OCI-LY3 (cell line): Measurements from ENCODE around the gene KRTAP9-6.
A peak's percentile ranks its signal among the peaks of the same experiment; 100 is the strongest.
"Not testable (repeated sequence)": the region's sequence is repeated elsewhere in the genome, so short reads cannot be mapped to it uniquely, and the experiment has no call there.

Experiments used
- H2AFZ ChIP-seq: fragments of 200-600, 300-600 bp; shearing (Covaris generic); 2 replicates; pipeline ENCODE4 v1.6.0; 2014; ENCODE audit warnings: antibody characterized with exemption, low read depth, low read length
- H3K27ac ChIP-seq: fragments of 200-600, 300-600 bp; sonication (generic); 2 replicates; pipeline ENCODE4 v1.5.1; 2014; ENCODE audit warnings: mild to moderate bottlenecking, low read length, moderate library complexity, mixed read lengths
- H3K27me3 ChIP-seq: fragments of 200-600, 300-600 bp; sonication (generic); 2 replicates; pipeline ENCODE4 v1.6.1; 2014; ENCODE audit warnings: low read depth, low read length, mixed read lengths
- H3K36me3 ChIP-seq: fragments of 200-600, 300-600 bp; sonication (generic); replicated peaks from 2 replicates; pipeline ENCODE3; 2014; ENCODE audit warnings: low read depth, low read length, mixed read lengths
- H3K4me1 ChIP-seq: fragments of 300-600, 200-600 bp; sonication (generic); 2 replicates; pipeline ENCODE4 v1.6.1; 2014; ENCODE audit warnings: low read length, mixed read lengths
- H3K4me2 ChIP-seq: fragments of 200-600, 300-600 bp; sonication (generic); 2 replicates; pipeline ENCODE4 v1.6.1; 2014; ENCODE audit warnings: low read length, mixed read lengths
- H3K4me3 ChIP-seq: fragments of 300-600, 200-600 bp; sonication (generic); 2 replicates; pipeline ENCODE4 v1.5.1; 2014; ENCODE audit warnings: antibody characterized with exemption, mild to moderate bottlenecking, low read length, moderate library complexity
- H3K79me2 ChIP-seq: fragments of 300-600, 200-600 bp; shearing (Covaris generic); 2 replicates; pipeline ENCODE4 v1.6.1; 2014; ENCODE audit warnings: mild to moderate bottlenecking, low read length, mixed read lengths
- H3K9ac ChIP-seq: fragments of 300-600, 200-600 bp; shearing (Covaris generic); 2 replicates; pipeline ENCODE4 v1.6.0; 2014; ENCODE audit warnings: mild to moderate bottlenecking, low read length, moderate library complexity
- H3K9me3 ChIP-seq: fragments of 200-600, 300-600 bp; shearing (Covaris generic); 2 replicates; pipeline ENCODE4 v1.6.1; 2014; ENCODE audit warnings: low read length, mixed read lengths; ENCODE audit not compliant: insufficient read depth
- H4K20me1 ChIP-seq: fragments of 200-600, 300-600 bp; sonication (generic); 2 replicates; pipeline ENCODE4 v1.6.1; 2016; ENCODE audit warnings: low read length, mixed read lengths; ENCODE audit not compliant: insufficient read depth
- CTCF ChIP-seq: fragments of 200-600, 300-600 bp; sonication (generic); IDR thresholded peaks from 2 replicates; pipeline ENCODE4 v1.5.1; 2014; ENCODE audit warnings: antibody characterized with exemption, low read length, low read depth
- EZH2phosphoT487 ChIP-seq: fragments of 200-600 bp; shearing (Covaris generic); IDR thresholded peaks from 2 replicates; pipeline ENCODE4 v1.6.1; 2018; ENCODE audit warnings: antibody characterized with exemption, mixed run types, low read depth

Gene KRTAP9-6

DNA sequence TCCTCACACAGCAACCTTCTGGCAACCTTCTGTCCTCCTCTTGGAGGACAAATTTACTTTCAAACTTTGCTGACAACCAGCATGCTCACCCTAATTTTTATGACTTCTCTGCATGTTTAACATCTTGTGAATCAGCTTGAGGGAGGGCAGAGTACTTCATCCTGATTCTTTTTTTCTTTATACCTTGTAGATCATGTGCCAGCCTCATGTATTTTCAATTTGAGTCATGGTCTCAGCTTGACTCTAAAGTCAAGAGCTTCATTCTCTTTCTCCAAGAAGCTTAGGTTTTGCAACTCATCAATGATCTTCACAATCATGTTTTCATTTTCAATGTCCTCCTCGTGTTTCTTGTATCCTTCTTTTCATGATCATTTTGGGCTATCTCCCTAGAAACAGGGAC, 6.7 kb downstream of the KRTAP9-6 start:
- TF ChIP-seq CTCF = no peak
- no peak for TF ChIP-seq EZH2phosphoT487
- Histone ChIP-seq H3K9ac (no peak overlapping the region), H3K4me3 (no peak overlapping the region), H3K36me3 (no peaks in the 10 kb centered on the region), H4K20me1 (no peaks in the 10 kb centered on the region), H3K4me2 (peak overlapping the region; percentile 9; the same call in 1 of the 2 replicates), H3K9me3 (no peaks in the 10 kb centered on the region), H2AFZ (no peak overlapping the region), H3K4me1 (peaks cover 7% of the 10 kb centered on the region), H3K27me3 (peaks cover 9% of the 10 kb centered on the region), H3K27ac (no peak overlapping the region), H3K79me2 (no peaks in the 10 kb centered on the region)

GRCh38 chr17:41275648-41276190, 10.5 kb downstream of the KRTAP9-6 start, which contains the start of gene KRTAP9-7:
TSS of gene KRTAP9-7 (plus strand) at chr17:41275698. CDS start at chr17:41275698, 0 bp downstream.
- not testable (repeated sequence) for H3K9me3 ChIP-seq, H3K79me2 ChIP-seq, H3K4me3 ChIP-seq, H2AFZ ChIP-seq, H3K27ac ChIP-seq, H3K36me3 ChIP-seq, H3K9ac ChIP-seq, H4K20me1 ChIP-seq, H3K4me2 ChIP-seq, H3K4me1 ChIP-seq
- H3K27me3 ChIP-seq = peaks cover 17% of the 10 kb centered on the region

DNA sequence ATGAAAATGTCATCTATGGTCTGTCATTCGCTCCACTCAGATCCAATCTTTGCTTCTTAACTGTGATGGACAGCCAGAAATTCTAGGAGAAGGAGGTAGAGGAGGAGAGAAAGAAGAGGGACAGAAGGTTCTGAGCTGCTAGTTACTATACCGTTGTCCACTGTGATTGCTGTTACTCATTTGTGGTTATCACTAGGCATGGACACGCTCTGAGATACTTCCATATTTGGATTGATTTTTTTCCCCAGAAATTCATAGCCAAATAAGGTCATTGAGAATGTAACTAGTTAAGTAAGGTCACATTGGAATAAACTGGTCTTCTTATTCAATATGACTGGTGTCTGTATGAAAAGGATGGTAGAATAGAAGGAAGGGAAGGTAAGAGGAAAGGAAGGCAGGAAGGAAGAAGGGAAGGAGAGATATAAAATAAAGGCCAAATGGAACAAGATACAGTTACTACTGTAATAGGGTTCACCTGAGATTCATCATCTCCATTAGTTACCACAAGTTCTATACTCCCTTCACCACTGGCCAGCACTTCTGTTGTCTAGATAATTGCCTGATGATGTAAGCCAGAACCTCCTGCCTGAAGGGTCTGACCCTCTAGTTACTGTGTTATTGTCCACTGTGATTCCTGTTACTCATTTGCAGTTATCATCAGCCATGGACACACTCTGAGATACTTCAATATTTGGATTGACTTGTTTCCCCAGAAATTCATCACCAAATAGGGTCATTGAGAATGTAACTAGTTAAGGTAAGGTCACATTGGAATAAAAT, 13.2 kb downstream of the KRTAP9-6 start:
- no peaks in the 10 kb centered on the region for H3K9me3 ChIP-seq
- no peak overlapping the region for H3K27ac ChIP-seq
- no peaks in the 10 kb centered on the region for H3K79me2 ChIP-seq
- H2AFZ ChIP-seq = no peak overlapping the region
- TF ChIP-seq EZH2phosphoT487 (no peak), CTCF (no peak)
- no peaks in the 10 kb centered on the region for H3K36me3 ChIP-seq
- H3K4me3 ChIP-seq = no peak overlapping the region
- no peaks in the 10 kb centered on the region for H4K20me1 ChIP-seq
- no peaks in the 10 kb centered on the region for H3K4me1 ChIP-seq
- H3K27me3 ChIP-seq = peaks cover 29% of the 10 kb centered on the region
- H3K9ac ChIP-seq = no peak overlapping the region
- no peak overlapping the region for H3K4me2 ChIP-seq

GRCh38 chr17:41284043-41284442, 18.9 kb downstream of the KRTAP9-6 start:
- Histone ChIP-seq H3K4me3 (no peak overlapping the region), H3K9ac (no peak overlapping the region), H3K36me3 (no peaks in the 10 kb centered on the region), H3K9me3 (no peaks in the 10 kb centered on the region), H3K79me2 (no peaks in the 10 kb centered on the region), H3K4me1 (no peaks in the 10 kb centered on the region), H3K27ac (no peak overlapping the region), H3K4me2 (no peak overlapping the region), H4K20me1 (no peaks in the 10 kb centered on the region), H3K27me3 (peaks cover 45% of the 10 kb centered on the region), H2AFZ (no peak overlapping the region)
- TF ChIP-seq EZH2phosphoT487 (no peak), CTCF (no peak)
